Activated T-cell treated with anti-CD3 and anti-CD28 coated beads, Interleukin-2, amount 50 U/mL, for 1 hour (primary cell): ENCODE measurements around the gene PPP3CA.
"Not testable (repeated sequence)": the region's sequence is repeated elsewhere in the genome, so short reads cannot be mapped to it uniquely, and the experiment has no call there.

Experiments
- DNase-seq: peaks from one replicate; pipeline ENCODE4 v3.0.0-alpha.2; 2020

Gene PPP3CA

GRCh38 chr4:101035487-101035886, 311.8 kb downstream of the PPP3CA start:
- DNase-seq: no peak

DNA sequence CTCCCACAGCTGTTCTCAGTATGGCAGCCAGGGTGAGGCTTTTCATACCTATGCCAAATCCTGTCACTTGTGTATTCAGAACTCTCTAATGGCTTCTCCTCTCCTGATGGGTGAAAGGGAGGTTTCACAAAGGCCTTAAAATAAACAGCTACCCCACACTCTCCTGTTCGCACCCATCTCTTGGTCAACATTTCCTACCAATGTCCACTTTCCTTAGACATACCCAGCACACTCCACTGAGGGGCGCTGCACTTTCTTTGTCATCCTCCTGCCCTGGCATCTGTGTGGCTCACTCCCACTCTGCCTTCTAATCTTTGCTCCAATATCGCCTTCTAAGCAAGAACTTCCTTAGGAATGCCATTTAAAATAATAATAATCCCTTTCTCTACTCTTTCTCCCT, 313.3 kb downstream of the PPP3CA start:
- no peak for DNase-seq

DNA sequence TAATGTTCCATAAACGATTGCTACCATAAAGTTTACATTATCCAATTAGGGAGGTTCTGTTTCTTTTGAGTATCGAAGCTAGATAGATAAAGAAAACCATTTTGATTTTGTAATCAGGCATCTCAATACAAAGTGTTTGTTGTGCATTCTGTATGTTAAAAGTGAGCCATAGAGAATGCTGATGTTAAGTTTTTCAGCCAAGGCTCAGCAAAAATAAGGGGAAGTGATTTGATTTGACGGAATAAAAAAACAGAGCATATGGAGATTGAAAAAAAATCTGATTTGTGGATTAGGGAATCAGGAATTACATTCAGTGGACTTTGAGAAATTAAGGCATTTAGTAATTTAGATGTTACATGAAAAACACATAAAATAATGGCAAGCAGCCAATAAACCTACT, 314.8 kb downstream of the PPP3CA start:
- no peak for DNase-seq

GRCh38 chr4:101031971-101032370, 315.4 kb downstream of the PPP3CA start:
- DNase-seq: no peak

- DNase-seq: no peak
Measured at GRCh38 chr4:101028886-101029285, 318.4 kb downstream of the PPP3CA start.

DNA sequence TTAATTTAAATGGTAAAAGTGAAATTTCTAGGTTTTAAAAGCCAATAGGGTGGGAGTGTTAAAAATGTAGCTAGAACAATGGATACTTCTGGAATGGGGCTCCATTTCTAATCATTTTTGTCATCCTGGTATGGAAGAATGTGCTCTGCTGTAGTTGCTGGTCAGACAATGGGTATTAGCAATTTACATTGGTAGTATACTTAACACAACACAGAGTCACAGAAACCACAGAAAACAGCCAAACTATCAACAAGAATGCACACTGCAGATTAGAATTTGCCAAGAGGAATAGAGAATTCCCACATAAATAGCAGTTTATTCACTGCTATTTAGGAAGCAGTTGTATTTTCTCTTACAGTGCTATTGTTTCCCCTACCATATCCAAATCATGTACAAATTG, 319.6 kb downstream of the PPP3CA start:
- no peak for DNase-seq

GRCh38 chr4:101025755-101026154, 321.6 kb downstream of the PPP3CA start:
- no peak for DNase-seq

GRCh38 chr4:101022151-101023024, 324.9 kb downstream of the PPP3CA start:
- DNase-seq: no peak

GRCh38 chr4:101020956-101021355, 326.4 kb downstream of the PPP3CA start:
- no peak for DNase-seq

GRCh38 chr4:101019941-101020401, 327.4 kb downstream of the PPP3CA start:
- DNase-seq: no peak

GRCh38 chr4:101019313-101019712, 328.0 kb downstream of the PPP3CA start:
- no peak for DNase-seq

DNA sequence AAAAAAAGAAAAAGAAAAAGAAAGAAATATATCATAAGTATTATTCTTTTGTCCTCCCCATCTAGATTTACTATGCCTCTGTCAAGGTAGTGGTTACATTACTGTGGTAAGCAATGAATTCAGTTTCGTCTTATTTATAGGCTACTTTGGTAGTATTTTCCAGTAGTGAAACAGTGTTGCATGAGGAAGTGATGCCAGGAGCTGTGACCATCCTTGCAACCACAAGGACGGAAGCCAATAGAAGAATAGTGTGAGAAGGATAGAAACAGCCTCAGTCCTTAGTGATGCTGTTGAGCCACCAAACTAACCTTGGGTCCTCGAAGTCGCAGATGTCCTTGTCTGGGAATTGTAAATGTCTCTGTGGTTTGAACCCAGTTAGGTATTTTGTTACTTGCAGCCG, 328.5 kb downstream of the PPP3CA start:
- DNase-seq: no peak

DNA sequence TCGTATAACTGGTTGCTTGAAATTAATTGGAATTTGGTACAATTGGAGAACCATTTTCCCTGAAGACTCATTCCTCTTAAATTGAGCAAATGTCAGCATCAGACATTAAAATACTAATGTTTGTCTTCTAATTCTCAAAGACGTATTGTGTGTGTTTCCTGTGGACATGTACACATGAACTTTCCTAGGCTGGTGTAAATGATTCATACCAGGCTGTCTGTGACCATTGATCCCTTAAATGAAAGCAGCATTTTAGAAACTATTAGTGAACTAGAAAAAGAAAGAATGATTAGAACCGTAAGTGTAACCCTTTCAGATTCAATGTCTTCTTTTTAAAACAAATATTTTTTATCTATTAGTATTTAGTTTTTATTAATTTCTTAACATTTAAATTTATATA, 332.9 kb downstream of the PPP3CA start:
- no peak for DNase-seq

- DNase-seq: no peak
Measured at GRCh38 chr4:101010987-101011386, 336.3 kb downstream of the PPP3CA start.

DNA sequence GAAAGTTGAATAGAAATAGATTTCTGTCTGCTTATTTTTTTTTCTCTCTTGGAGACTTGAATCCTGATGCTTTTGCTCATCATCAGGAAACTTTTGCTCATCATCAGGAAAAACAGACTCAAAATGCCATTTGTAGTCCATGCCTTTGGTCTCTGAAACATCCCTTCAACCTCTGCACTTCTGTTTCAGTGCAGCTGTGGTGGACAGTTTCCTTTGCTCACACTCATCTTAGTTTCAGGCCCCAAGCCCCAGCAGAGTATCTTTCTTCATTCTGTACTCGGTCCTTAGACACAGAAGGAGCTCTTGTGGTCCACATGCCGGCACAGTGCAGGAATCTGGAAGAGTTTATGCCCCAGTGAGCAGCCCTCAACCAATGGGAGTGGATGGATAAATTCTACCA, 337.9 kb downstream of the PPP3CA start:
- DNase-seq: no peak

DNA sequence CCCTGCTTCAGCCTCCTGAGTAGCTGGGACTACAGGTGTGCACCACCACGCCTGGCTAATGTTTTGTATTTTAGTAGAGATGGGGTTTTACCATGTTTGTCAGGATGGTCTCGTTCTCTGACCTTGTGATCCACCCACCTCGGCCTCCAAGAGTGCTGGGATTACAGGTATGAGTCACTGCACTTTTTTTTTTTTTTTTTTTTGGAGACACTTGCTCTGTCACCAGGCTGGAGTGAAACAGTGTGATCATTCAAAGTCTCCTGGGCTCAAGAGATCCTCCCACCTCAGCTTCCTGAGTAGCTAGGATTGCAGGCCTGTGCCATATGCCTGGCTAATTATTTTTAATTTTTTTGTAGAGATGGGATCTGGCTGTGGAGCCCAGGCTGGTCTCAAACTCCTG, 338.8 kb downstream of the PPP3CA start:
- no peak for DNase-seq

- DNase-seq: no peak
Measured at GRCh38 chr4:101005659-101006058, 341.7 kb downstream of the PPP3CA start.

- DNase-seq: no peak
Measured at GRCh38 chr4:101000496-101000895, 346.8 kb downstream of the PPP3CA start.

- DNase-seq: no peak
Measured at GRCh38 chr4:100995671-100996070, 351.7 kb downstream of the PPP3CA start.

- DNase-seq: not testable (repeated sequence)
Measured at GRCh38 chr4:100995002-100995401, 352.3 kb downstream of the PPP3CA start.

DNA sequence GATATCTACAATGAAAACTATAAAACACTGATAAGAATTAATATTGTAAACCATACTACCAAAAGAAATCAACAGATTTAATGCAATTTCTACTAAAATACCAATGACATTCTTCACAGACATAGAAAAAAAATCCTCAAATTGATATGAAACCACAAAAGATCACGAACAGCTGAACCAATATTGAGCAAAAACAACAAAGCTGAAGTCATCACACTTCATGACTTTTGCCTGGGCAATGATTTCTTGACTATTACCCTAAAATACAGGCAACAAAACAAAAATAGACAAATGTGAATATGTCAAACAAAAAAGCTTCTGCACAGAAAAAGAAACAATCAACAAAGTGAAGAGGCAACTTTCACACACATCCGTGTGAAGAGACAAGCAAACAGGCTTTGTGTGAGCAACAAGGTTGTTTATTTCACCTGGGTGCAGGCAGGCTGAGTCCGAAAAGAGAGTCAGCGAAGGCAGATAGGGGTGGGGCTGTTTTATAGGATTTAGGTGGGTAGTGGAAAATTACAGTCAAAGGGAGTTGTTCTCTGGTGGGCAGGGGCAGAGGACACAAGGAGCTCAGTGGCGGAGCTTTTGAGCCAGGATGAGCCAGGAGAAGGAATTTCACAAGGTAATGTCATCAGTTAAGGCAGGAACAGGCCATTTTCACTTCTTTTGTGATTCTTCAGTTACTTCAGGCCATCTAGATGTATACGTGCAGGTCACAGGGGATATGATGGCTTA, 355.8 kb downstream of the PPP3CA start:
- not testable (repeated sequence) for DNase-seq

DNA sequence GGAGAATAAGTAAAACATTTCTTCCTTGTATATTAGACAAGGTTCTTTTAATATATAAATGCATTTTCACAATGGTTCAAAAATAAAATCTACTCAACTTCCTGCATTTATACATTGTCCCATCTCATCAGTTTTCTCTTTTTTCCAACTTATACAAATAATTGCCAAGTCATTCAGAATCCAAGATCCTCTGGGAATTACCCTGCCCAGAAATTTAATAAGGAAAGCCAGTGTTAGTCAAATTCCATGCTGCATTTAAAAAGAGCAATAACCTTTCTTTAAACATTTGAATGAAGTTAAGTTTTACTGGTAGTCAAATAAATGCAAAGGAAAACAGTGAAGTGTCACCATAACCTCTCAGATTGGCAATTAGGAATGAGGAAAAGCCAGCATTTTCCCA, 357.9 kb downstream of the PPP3CA start:
- no peak for DNase-seq

GRCh38 chr4:100988876-100989275, 358.4 kb downstream of the PPP3CA start:
- DNase-seq: no peak

GRCh38 chr4:100986360-100986868, 360.9 kb downstream of the PPP3CA start:
- no peak for DNase-seq
